D721Med (cell line): ENCODE measurements around the gene KLK15.

Experiments
- DNase-seq: peaks from one replicate; pipeline ENCODE4 v3.0.0; 2011; ENCODE audit warnings: low spot score; ENCODE audit not compliant: insufficient read length
- FAIRE-seq: peaks from 2 replicates; lab custom pipeline; 2011; peaks lifted over from hg19 to GRCh38; lab: Jason Lieb, UNC
- CTCF ChIP-seq: IDR thresholded peaks from 2 replicates; pipeline ENCODE4 v1.5.1; 2012; ENCODE audit warnings: mild to moderate bottlenecking, control low read depth; ENCODE audit not compliant: insufficient read depth; ENCODE audit errors: missing control alignments

Gene KLK15

GRCh38 chr19:50821248-50821612, 12.1 kb downstream of the KLK15 start:
- no peak for FAIRE-seq
- TF ChIP-seq CTCF = no peak
- DNase-seq = no peak

- FAIRE-seq (no peak), DNase-seq (no peak)
- no peak for TF ChIP-seq CTCF
Observed at GRCh38 chr19:50820549-50821247, 12.7 kb downstream of the KLK15 start.

GRCh38 chr19:50820086-50820485, 13.3 kb downstream of the KLK15 start:
- DNase-seq = no peak
- TF ChIP-seq CTCF = no peak
- FAIRE-seq = no peak

GRCh38 chr19:50819636-50820035, 13.7 kb downstream of the KLK15 start:
- FAIRE-seq (no peak), DNase-seq (no peak)
- TF ChIP-seq CTCF = no peak

GRCh38 chr19:50818859-50819472, 14.4 kb downstream of the KLK15 start:
- DNase-seq (no peak), FAIRE-seq (no peak)
- TF ChIP-seq CTCF = no peak

- FAIRE-seq (no peak), DNase-seq (no peak)
- no peak for TF ChIP-seq CTCF
Observed at GRCh38 chr19:50817941-50818858, 15.2 kb downstream of the KLK15 start.
